22Rv1 (cell line): ENCODE data around the gene GPR160.

Experiments
- CTCF ChIP-seq: fragments of 450-650 bp; IDR thresholded peaks from 2 replicates; pipeline ENCODE4 v1.5.1; 2017; ENCODE audit warnings: mild to moderate bottlenecking
- ZFX ChIP-seq: fragments of 450-650 bp; IDR thresholded peaks from 2 replicates; pipeline ENCODE4 v1.6.1; 2017; ENCODE audit warnings: antibody characterized with exemption, borderline replicate concordance

- TF ChIP-seq CTCF (no peak), ZFX (no peak)
Measured at GRCh38 chr3:170100944-170101343, 63.1 kb downstream of the GPR160 start.
